ENCODE results near the gene ATP6V0C.

ATP6V0C gene

GRCh38 chr16:2493605-2494004, 20.1 kb upstream of the ATP6V0C start:
- DNase-seq: no peak

GRCh38 chr16:2494616-2495015, 19.1 kb upstream of the ATP6V0C start:
- DNase-seq: no peak

- no peak for DNase-seq
Observed at GRCh38 chr16:2495041-2495440, 18.7 kb upstream of the ATP6V0C start.

- DNase-seq: no peak
Observed at GRCh38 chr16:2496223-2497115, 17.3 kb upstream of the ATP6V0C start.

GRCh38 chr16:2497116-2497630, 16.6 kb upstream of the ATP6V0C start:
- DNase-seq: no peak

- no peak for DNase-seq
Observed at GRCh38 chr16:2497695-2498484, 15.9 kb upstream of the ATP6V0C start.

GRCh38 chr16:2498531-2499253, 15.1 kb upstream of the ATP6V0C start:
- DNase-seq: no peak

- DNase-seq: no peak
Observed at GRCh38 chr16:2499454-2499853, 14.3 kb upstream of the ATP6V0C start.

GRCh38 chr16:2499890-2500429, 13.8 kb upstream of the ATP6V0C start:
- no peak for DNase-seq

- no peak for DNase-seq
Observed at GRCh38 chr16:2500430-2500917, 13.3 kb upstream of the ATP6V0C start.

GRCh38 chr16:2500918-2501750, 12.6 kb upstream of the ATP6V0C start:
- DNase-seq: peak; percentile 67

- no peak for DNase-seq
Observed at GRCh38 chr16:2501946-2502895, 11.5 kb upstream of the ATP6V0C start.

- no peak for DNase-seq
Observed at GRCh38 chr16:2505695-2506094, 8.1 kb upstream of the ATP6V0C start.

GRCh38 chr16:2507052-2507659, 6.6 kb upstream of the ATP6V0C start:
- no peak for DNase-seq

GRCh38 chr16:2507665-2508064, 6.1 kb upstream of the ATP6V0C start:
- no peak for DNase-seq

GRCh38 chr16:2508722-2509400, 4.9 kb upstream of the ATP6V0C start:
- no peak for DNase-seq

- DNase-seq: peak; percentile 54
Observed at GRCh38 chr16:2511128-2511800, 2.5 kb upstream of the ATP6V0C start.

- no peak for DNase-seq
Observed at GRCh38 chr16:2511996-2512734, 1.6 kb upstream of the ATP6V0C start.

Data from fibroblast of skin of abdomen (primary cell).